HG02759 (cell line): ENCODE results near the gene HERC5.
"Not testable (repeated sequence)": the region's sequence is repeated elsewhere in the genome, so short reads cannot be mapped to it uniquely, and the experiment has no call there.

Source experiments
- ATAC-seq: cut with Tn5 transposase; IDR thresholded peaks from one replicate; pipeline ENCODE4 v1.9.1; 2021; ENCODE audit warnings: mild to moderate bottlenecking, moderate library complexity; ENCODE audit not compliant: unreplicated experiment

HERC5 gene

DNA sequence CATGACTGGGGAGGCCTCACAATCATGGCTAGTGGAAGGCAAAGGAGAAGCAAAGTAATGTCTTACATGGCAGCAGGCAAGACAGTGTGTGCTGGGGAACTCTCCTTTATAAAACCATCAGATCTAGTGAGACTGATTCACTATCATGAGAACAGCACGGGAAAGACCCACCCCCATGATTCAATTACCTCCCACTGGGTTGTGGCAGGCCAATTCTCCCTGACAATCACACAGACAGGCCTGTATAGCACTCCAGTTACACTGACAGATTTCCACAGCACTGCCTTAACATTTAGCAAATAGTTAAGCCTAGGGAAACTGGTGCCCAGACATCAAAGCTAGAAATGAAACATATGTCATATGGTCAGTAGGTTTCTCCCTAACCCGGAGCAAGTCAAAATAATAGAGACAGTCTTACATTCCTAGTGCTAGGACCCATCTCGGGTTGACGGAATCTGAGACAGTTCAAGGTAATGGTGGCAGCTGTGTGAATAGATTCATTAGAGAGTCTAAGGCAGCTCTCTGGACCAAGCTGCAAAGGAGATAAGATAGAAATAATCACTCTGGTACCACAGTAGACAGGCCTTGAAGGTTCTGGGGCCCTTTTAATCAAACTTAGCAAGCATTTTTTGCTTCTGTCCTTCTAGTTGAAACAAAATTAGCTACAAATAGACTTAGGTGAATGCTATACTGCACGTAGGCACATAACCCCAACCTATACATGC, 9.4 kb upstream of the HERC5 start:
- no peak for ATAC-seq

DNA sequence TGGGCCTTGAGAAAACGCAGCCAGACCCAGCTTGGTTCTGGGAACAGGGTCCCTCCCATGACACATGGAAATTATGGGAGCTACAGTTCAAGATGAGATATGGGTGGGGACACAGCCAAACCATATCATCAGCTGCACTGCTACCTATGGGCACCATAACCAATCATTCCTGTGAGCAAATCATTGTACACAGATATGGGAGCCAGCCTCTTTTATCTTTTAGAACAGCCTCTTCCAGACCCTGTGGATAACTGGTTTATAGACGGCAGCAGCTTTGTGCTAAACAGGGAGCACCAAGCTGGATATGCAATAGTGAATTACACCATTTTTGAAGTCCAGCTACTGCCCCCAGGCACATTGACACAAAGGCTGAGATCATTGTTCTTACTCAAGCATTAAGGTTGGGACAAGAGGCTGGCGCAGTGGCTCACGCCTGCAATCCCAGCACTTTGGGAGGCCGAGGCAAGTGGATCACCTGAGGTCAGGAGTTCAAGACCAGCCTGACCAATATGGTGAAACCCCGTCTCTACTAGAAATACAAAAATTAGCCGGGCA, 8.6 kb upstream of the HERC5 start:
- not testable (repeated sequence) for ATAC-seq

DNA sequence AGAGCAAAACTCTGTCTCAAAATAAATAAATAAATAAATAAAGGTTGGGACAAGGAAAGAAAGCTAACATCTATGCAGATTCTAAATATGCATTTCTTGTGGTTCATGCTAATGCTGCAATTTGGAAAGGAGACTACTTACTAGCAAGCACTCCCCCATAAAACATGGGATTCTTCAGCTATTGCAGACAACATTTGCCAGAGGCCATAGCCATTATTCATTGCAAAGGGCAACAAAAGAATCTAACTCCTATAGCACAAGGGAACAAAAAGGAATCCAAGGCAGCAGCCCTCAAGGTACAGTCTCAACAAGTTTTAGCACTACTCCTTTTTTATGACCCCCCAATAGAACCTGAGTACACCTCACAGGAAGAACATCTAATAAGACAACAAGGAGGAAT, 8.0 kb upstream of the HERC5 start:
- no peak for ATAC-seq

DNA sequence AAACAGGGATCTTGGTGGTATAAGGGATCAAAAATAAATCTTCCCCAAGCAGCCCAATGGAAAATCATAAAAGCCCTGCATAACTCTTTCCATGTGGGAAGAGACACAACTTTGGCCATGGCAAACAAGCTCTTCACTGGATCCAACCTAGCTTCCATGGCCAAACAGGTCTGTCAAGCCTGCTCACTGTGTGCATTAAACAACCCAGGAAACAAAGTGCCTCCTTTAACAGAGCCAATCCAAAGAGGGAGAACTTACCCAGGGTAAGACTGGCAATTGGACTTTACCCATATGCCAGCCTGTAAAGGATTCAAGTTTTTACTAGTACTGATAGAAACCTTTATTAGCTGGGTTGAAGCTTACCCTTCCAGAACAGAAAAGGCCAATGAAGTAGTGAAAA, 7.6 kb upstream of the HERC5 start:
- no peak for ATAC-seq

DNA sequence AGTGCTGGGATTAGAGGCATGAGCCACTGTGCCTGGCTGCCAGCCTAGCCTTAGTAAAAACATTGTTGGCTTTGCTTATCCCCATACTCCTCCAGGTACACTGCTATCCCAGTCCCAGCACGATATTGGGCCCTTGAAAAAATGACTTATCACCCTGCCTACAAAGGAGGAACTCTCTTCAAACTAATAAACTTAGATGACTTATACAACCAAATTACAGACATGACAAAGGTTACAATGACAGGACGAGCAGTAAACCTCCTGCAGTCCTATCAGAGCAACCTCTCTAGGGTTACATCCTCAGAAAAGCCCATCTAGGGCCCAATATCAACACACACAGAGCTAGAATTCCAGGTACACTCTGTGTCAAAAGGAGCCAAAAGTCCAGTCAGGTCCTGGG, 5.7 kb upstream of the HERC5 start:
- no peak for ATAC-seq

DNA sequence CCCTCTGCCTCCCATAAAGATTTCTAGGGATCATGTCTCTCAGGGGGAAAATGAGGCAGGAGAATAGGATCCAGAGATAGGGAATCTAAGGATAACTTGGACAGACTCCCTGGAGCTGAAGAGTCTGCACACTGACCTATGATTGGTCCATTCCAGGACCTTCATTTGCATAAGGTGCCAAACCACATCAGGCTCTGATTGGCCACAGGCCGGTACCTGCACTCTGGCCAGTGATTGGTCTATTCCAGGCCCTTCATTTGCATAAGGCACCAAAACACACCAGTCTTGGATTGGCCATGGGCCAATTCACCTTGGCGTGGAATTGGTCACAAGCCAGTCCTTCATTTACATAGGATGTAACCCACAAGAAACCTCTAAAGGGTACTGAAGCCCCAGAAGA, 4.0 kb upstream of the HERC5 start:
- no peak for ATAC-seq

DNA sequence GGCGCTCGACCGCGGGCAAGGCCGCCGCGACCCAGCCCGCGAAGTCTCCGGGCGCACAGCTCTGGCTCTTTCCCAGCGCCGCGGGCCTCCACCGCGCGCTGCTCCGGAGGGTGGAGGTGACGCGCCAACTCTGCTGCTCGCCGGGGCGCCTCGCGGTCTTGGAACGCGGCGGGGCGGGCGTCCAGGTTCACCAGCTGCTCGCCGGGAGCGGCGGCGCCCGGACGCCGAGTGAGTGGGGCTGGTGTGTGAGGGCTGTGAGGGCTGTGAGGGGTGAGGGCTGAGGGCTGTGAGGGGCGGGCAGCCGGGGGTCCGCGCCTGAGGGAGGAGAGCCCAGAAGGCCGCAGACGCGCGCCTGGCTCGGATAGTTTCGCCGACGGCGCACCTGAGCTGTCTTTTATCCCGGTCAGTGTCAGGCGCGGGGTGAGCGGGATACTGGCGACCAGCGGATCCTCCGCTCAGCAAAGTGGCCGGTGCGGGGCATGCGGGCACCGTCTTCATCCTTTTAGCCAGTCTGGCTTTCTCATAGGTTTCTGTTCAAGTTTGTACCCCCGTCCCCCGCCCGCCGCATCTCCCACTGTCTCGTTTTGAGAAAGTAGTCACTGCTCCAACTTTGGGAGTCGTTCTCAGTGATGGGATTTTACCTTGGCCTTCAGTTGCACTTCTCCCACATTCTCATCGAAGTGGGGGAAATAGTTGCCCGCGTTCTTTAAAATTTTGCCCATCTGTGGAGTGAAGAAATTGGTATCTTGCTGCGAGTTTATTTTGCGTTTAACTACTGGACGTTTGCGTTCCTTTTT, 586 bp downstream of the HERC5 start:
- peak; percentile 44 for ATAC-seq

DNA sequence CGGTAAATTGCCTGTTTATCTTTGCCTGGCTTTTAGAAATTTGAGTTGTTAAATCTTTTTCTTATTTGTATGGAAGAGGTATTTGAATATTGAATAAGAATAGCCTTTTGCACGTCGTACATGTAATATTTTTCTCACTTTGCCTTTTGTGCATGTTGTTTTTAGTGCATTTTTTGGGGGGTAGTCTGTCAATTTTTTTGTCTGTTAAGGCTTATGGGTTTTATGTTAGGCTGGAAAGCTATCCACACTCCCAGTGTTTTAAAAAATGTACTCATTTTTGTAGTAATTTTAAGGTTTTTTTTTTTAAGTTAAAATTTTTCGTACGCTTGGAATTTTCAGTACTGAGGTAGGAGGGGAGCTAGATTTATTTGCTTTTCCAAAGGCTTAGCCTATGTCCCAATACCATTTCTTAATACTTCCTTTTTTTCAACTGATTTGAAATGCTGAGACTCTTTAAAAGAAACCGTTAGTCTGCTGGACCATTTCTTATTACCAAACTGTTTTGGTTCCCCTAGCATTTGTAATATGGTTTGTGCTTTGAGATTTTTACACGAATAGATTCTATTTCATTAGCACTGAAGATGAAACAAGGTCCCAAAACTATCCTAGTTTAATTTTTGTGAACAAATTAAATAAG, 1.3 kb downstream of the HERC5 start:
- no peak for ATAC-seq

DNA sequence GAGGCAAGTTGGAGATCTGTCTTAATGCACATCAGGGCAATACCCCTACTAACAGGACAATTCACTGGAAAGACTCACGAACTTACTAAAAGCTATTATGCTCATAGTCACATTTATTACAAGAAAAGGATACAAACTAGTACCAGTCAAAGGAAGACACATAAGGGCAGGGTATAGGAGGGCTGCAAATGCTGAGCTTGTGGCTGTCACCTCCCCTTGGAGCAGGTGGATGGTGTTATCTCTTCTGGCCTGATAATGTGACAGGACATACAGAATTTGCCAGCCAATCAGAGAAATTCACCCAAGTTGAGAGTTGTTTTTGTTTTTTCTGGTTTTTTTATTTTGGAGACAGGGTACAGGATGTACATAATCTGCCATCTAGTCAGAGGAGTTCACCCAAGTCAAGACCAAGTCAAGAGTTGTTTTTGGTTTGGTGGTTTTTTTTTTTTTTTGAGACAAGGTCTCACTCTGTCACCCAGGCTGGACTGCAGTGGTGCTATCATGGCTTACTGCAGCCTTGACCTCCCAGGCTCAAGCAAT, 8.8 kb downstream of the HERC5 start:
- ATAC-seq = no peak

DNA sequence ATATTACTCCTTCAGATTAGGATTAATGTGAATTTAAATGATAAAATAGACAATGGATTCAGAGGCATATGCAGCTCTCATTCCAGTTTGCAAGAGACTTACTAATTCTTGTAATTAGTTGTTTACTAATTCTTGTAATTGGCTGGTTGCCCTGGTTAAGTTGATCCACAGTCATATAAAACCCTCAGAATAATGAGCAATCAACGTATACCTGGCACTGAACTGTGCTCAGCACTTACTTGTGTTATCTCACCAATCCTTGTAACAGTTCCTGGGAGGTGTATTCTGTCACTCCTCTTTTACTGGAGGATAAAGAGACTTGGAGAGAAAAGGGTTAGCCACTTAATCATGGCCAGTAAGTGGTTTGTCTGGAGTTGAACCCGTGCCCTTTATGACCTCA, 10.5 kb downstream of the HERC5 start:
- no peak for ATAC-seq

DNA sequence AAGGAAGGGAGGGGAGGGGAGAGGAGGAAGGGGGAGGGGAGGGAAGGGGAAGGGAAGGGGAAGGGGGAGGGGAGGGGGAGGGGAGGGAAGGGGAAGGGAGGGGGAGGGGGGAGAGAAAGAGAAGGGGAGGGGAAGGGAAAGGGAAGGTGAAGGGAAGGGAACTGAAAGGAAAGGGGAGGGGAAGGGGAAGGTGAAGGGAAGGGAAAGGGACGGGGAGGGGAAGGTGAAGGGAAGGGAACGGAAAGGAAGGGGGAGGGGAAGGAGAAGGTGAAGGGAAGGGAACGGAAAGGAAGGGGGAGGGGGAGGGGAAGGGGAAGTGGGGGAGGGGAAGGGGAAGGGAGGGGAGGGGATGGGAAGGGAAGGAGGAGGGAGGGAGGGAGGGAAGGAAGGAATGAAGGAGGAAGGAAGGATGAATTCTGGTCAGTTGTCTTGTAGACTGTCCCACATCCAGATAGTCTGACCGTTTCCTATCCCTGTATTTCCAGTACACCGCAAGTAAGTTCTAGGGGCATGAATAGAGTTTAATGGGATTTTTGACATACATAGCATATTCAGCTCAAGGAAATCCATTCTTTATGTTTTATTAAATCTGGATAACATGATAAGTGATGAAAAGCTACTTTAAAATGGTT, 20.4 kb downstream of the HERC5 start:
- no peak for ATAC-seq

DNA sequence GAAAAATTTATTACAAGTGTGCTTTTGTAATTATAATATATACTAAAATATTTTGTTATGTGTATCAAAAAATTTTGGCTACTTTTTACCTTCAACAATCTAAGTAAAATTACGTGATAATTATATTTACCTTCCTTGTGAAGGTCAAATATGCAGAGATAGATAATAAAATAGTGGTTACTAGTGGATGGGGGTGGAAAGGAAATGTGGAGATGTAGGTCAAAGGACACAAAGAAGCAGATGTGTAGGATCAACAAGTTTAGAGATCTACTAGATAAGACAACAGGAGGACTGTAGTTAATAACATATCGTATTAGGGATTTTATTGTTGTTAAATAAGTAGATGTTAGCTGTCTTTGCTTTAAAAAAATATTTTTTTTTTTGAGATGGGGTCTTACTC, 21.3 kb downstream of the HERC5 start:
- no peak for ATAC-seq

DNA sequence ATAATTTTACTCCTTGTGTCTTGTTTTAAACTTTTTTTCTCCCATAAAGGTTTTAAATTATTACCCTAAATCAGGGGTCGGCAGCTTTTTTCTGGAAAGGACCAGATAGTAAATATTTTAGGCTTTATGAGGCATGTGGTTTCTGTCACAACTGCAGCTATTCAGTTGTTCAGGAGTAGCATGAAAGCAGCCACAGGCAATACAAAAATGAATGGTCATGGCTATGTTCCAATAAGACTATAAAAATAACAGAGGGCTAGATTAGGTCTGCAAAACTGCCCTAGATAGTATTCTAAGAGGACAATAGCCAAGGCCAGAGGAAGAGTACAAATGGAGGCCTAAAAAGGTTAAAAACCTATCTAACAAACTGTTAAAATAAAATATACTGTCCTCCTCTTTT, 24.6 kb downstream of the HERC5 start:
- ATAC-seq = no peak

DNA sequence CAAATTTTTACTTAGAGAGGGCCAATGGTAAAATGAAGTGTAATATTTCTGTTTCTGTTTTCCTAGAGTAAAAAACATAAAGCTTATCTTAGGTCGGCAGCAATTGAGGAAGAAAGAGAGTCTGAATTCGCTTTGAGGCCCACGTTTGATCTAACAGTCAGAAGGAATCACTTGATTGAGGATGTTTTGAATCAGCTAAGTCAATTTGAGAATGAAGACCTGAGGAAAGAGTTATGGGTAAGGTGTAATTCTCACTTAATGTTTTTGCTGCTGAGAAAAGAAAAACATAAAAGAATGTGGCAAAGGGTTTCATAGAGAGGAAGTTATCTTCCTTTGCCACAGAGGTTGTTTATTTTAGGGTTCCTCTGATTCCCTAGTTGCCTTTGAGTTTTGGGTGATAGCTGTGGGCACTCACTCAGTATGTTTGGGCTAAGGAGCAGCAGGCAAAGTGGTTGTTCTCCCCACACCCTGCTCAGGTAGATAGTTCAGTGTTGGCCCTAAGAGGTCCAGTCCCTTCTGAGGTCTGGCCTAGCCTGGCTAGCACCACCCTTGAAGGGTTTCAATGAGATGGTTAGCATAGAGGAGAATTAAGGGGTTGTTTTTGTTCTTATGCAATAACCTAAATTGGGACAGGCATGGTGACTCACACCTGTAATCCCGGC, 32.3 kb downstream of the HERC5 start:
- no peak for ATAC-seq

DNA sequence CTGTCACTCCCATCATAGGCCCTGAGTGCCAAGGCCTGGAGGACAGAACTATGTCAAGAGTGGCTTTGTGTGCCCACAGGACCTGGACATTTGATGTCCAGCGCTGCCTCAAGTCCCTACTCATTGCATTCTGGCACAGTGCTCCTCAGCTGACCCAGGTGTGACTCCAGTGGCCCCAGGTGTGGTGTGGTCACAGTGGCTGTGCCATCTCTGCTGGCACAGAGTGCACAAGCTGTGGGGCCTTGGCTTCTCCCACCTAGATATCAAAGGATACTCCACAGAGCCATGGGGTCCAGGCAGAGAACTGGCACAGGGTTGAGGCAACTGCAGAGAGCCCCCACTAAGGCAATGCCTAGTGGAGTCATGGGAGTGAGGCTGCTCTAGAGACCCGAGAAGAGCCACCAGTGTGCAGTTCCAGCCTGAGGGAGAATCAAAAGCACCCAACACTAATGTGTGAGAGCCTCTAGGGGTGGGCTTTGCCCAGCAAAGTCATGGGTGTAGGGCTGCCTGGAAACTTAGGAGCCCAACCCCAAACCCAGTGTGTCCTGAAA, 41.0 kb downstream of the HERC5 start:
- no peak for ATAC-seq

DNA sequence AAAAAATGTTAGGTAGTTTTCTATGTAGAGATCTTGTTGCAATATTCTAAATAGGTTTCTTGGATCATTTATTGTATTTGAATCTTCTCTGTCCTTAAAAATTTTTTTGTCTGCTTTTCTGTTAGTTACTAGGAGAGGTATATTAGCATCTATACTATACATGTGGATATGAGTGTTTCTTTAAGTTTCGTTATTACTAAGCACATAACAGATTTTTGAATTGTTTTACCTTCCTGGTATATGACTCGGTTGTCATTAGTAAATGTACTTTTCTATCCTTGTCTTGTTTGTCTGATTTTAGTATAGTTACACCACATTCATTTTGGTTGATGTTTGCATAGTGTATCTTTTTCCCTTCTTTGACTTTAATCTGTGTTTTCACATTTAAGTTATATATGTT, 46.4 kb downstream of the HERC5 start:
- no peak for ATAC-seq

DNA sequence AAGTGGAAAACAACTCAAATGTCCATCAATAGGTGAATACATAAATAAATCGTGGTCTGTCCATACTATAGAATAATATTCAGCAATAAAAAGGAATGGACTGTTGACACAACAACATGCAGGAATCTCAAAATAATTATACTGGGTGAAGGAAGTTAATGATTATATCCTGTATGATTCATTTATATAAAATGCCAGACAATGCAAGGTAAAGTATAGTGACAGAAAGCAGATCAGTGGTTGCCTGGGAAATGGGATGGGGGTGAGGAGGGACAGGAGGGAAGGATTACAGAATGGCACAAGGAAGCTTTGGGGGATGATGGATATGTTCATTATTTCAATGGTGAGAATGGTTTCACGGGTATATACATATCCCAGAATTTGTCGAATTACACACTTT, 54.3 kb downstream of the HERC5 start:
- ATAC-seq = no peak

DNA sequence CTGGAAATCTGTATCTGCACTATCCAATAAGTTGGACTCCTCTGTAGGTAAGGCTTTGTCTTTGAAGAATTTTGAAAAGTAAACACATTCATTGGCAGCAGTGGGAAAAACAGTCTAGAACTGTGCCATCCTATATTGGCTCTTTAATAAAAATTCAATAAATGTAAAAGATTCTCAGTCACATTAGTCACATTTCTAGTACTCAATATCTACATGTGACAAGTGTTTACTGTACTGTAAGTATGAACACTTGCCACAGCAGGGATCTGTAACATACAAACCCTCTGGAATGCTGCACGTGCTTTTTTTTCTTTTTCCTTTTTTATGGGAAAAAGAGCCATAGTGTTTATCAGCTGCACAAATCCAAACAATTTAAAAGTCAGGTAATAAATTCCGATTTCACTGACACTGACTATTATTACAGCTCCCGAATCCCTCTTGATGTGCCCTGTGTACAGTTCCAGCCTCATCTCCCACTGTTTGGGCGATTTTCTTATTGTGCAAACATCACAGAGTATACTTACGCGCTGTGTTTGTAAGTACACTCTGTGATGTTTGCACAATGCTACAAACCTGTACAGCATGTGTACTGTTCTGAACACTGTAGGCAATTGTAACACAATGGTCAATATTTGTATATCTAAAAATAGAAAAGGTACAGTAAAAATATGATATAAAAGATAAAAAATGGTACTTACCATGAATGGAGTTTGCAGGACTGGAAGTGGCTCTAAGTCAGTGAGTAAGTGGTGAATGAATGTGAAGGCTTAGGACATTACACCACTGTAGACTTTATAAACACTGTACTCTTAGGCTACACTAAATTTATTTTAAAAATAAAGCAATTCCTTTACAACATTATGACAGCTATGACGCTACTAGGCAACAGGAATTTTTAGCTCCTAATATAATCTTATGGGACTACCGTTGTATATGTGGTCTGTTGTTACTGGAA, 57.9 kb downstream of the HERC5 start:
- no peak for ATAC-seq

DNA sequence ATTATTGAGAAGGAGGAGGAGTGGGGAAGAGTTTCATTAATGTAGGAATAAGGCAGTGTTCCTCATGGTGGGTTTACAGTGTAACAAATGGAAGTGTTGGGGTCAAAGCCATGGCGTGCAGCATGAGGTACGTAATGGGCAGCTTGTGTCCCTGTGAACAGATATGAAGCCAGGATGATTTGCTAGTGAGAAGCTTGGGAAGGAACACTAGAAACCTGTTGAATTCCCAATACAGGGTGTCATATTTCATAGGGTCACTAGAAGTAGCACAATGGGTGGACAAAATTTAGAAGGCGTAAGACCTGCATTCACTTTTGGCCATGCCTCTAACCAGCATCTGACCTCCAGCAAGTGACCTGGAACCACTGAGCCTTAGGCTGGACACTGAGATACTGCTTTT, 59.8 kb downstream of the HERC5 start:
- ATAC-seq = no peak
